NT2/D1 (cell line): ENCODE data around the gene STRIT1.

Source experiments
- YY1 ChIP-seq: IDR thresholded peaks from 2 replicates; pipeline ENCODE4 v1.6.1; 2011; ENCODE audit not compliant: insufficient read length, insufficient read depth
- ZNF274 ChIP-seq: IDR thresholded peaks from 2 replicates; pipeline ENCODE4 v1.6.1; 2011; ENCODE audit warnings: mild to moderate bottlenecking, low read depth, low read length

GRCh38 chr3:155244216-155244615 is 49.3 kb downstream of the STRIT1 start:
- TF ChIP-seq ZNF274 (no peak), YY1 (no peak)
